Body of pancreas (tissue), 4 donors: ENCODE measurements around the gene FAM193A.

Experiments used
- CTCF ChIP-seq, 7 experiments: fragments of 450-650 bp in 4 of 7; fragments of 200-600 bp in 3 of 7; sonication (generic) in 3 of 7; IDR thresholded peaks; one replicate each; pipeline ENCODE4 v1.5.1; 2016 to 2019; ENCODE audit warnings: antibody characterized with exemption in 7 of 7
- POLR2A ChIP-seq, 3 donors: fragments of 450-650 bp; IDR thresholded peaks; one replicate each; pipeline ENCODE4 v1.6.1; 2016; ENCODE audit warnings: antibody characterized with exemption in 3 of 3, mild to moderate bottlenecking in 2 of 3

- TF ChIP-seq CTCF (IDR thresholded peaks at IDR 0.05) (no peak), POLR2A (IDR thresholded peaks at IDR 0.05) (no peak)
Measured at GRCh38 chr4:2634014-2634413, 97.6 kb downstream of the FAM193A start.
